Measurements from ENCODE around the gene PRICKLE4. TPM values are rescaled to one million over a fixed set of nuclear protein-coding genes. Genes with fewer than 3 reads are reported as not detected.

The PRICKLE4 gene
- total and polyA plus RNA-seq, 2 experiments from 2014 or later = 0.48 to 0.66 TPM

DNA sequence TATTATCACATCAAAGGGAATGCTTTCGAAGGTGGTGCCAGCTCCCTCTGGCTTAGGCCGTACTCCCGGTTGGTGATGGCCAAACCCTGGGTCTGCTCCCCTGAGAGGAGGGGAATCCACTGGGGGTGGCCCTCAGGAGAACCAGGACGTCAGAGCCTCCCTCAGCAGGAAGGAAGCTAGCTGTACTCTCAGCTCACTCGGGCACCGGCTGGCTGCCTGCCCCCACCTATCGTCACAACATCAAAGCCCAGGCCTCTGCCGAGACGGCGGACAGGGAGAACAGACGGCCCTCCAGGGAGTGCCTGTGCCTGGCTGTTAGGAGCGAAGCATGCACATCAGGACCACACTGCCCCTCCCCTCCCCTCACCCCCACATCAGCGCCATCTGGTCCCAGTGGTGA is 24.2 kb upstream of the PRICKLE4 start:
- peaks cover 15% of the 10 kb centered on the region for H3K27me3 Mint-ChIP-seq (ENCODE audit: insufficient read depth, low read depth, poor library complexity)
- ATAC-seq = peak; percentile 62
- no peak overlapping the region for H3K4me3 ChIP-seq
- H3K27ac ChIP-seq (ENCODE audit: low read depth) = no peak overlapping the region
- H3F3A ChIP-seq (replicated peaks; ENCODE audit: low read depth) = no peaks in the 10 kb centered on the region
- no peaks in the 10 kb centered on the region for H3K4me1 ChIP-seq (ENCODE audit: insufficient read depth)
- no peaks in the 10 kb centered on the region for H3K9me2 ChIP-seq (ENCODE audit: insufficient read depth)
- H3K36me3 ChIP-seq (ENCODE audit: insufficient read depth) = no peaks in the 10 kb centered on the region
- H3K4me3 Mint-ChIP-seq = no peak overlapping the region
- H3K9me3 Mint-ChIP-seq = no peaks in the 10 kb centered on the region
- no peaks in the 10 kb centered on the region for H3K79me2 ChIP-seq (replicated peaks; ENCODE audit: insufficient read depth)
- no peaks in the 10 kb centered on the region for H3K36me3 Mint-ChIP-seq (ENCODE audit: low read depth)
- no peaks in the 10 kb centered on the region for H3K27me3 ChIP-seq (ENCODE audit: insufficient read depth)
- H3K4me2 ChIP-seq = no peak overlapping the region
- H3K4me1 Mint-ChIP-seq = peaks cover 7% of the 10 kb centered on the region
- no peaks in the 10 kb centered on the region for H4K20me1 ChIP-seq (replicated peaks; ENCODE audit: insufficient read depth)
- TF ChIP-seq, protein P1, sequence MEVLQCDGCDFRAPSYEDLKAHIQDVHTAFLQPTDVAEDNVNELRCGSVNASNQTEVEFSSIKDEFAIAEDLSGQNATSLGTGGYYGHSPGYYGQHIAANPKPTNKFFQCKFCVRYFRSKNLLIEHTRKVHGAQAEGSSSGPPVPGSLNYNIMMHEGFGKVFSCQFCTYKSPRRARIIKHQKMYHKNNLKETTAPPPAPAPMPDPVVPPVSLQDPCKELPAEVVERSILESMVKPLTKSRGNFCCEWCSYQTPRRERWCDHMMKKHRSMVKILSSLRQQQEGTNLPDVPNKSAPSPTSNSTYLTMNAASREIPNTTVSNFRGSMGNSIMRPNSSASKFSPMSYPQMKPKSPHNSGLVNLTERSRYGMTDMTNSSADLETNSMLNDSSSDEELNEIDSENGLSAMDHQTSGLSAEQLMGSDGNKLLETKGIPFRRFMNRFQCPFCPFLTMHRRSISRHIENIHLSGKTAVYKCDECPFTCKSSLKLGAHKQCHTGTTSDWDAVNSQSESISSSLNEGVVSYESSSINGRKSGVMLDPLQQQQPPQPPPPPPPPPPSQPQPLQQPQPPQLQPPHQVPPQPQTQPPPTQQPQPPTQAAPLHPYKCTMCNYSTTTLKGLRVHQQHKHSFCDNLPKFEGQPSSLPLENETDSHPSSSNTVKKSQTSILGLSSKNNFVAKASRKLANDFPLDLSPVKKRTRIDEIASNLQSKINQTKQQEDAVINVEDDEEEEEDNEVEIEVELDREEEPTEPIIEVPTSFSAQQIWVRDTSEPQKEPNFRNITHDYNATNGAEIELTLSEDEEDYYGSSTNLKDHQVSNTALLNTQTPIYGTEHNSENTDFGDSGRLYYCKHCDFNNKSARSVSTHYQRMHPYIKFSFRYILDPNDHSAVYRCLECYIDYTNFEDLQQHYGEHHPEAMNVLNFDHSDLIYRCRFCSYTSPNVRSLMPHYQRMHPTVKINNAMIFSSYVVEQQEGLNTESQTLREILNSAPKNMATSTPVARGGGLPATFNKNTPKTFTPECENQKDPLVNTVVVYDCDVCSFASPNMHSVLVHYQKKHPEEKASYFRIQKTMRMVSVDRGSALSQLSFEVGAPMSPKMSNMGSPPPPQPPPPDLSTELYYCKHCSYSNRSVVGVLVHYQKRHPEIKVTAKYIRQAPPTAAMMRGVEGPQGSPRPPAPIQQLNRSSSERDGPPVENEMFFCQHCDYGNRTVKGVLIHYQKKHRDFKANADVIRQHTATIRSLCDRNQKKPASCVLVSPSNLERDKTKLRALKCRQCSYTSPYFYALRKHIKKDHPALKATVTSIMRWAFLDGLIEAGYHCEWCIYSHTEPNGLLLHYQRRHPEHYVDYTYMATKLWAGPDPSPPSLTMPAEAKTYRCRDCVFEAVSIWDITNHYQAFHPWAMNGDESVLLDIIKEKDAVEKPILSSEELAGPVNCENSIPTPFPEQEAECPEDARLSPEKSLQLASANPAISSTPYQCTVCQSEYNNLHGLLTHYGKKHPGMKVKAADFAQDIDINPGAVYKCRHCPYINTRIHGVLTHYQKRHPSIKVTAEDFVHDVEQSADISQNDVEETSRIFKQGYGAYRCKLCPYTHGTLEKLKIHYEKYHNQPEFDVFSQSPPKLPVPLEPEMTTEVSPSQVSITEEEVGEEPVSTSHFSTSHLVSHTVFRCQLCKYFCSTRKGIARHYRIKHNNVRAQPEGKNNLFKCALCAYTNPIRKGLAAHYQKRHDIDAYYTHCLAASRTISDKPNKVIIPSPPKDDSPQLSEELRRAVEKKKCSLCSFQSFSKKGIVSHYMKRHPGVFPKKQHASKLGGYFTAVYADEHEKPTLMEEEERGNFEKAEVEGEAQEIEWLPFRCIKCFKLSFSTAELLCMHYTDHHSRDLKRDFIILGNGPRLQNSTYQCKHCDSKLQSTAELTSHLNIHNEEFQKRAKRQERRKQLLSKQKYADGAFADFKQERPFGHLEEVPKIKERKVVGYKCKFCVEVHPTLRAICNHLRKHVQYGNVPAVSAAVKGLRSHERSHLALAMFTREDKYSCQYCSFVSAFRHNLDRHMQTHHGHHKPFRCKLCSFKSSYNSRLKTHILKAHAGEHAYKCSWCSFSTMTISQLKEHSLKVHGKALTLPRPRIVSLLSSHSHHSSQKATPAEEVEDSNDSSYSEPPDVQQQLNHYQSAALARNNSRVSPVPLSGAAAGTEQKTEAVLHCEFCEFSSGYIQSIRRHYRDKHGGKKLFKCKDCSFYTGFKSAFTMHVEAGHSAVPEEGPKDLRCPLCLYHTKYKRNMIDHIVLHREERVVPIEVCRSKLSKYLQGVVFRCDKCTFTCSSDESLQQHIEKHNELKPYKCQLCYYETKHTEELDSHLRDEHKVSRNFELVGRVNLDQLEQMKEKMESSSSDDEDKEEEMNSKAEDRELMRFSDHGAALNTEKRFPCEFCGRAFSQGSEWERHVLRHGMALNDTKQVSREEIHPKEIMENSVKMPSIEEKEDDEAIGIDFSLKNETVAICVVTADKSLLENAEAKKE (CRISPR knock-in tag; IDR thresholded peaks at IDR 0.05) = no peak
- TF ChIP-seq EZH2 (IDR thresholded peaks at IDR 0.05; ENCODE audit: low read depth, unreplicated experiment) = no peak
- no peak for TF ChIP-seq NANOG (IDR thresholded peaks at IDR 0.05; ENCODE audit: borderline replicate concordance)
- no peak for TF ChIP-seq JUNB (IDR thresholded peaks at IDR 0.05; ENCODE audit: unreplicated experiment)
- no peak for TF ChIP-seq CREB1 (CRISPR knock-in tag; IDR thresholded peaks at IDR 0.05; ENCODE audit: low read depth)
- TF ChIP-seq, protein P2, sequence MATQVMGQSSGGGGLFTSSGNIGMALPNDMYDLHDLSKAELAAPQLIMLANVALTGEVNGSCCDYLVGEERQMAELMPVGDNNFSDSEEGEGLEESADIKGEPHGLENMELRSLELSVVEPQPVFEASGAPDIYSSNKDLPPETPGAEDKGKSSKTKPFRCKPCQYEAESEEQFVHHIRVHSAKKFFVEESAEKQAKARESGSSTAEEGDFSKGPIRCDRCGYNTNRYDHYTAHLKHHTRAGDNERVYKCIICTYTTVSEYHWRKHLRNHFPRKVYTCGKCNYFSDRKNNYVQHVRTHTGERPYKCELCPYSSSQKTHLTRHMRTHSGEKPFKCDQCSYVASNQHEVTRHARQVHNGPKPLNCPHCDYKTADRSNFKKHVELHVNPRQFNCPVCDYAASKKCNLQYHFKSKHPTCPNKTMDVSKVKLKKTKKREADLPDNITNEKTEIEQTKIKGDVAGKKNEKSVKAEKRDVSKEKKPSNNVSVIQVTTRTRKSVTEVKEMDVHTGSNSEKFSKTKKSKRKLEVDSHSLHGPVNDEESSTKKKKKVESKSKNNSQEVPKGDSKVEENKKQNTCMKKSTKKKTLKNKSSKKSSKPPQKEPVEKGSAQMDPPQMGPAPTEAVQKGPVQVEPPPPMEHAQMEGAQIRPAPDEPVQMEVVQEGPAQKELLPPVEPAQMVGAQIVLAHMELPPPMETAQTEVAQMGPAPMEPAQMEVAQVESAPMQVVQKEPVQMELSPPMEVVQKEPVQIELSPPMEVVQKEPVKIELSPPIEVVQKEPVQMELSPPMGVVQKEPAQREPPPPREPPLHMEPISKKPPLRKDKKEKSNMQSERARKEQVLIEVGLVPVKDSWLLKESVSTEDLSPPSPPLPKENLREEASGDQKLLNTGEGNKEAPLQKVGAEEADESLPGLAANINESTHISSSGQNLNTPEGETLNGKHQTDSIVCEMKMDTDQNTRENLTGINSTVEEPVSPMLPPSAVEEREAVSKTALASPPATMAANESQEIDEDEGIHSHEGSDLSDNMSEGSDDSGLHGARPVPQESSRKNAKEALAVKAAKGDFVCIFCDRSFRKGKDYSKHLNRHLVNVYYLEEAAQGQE (IDR thresholded peaks at IDR 0.05; ENCODE audit: unreplicated experiment) = no peak
- no peak for TF ChIP-seq ZNF114 (CRISPR knock-in tag; IDR thresholded peaks at IDR 0.05)
- TF ChIP-seq ZNF331 (CRISPR knock-in tag; IDR thresholded peaks at IDR 0.05; ENCODE audit: low read depth) = no peak
- TF ChIP-seq, protein P3, sequence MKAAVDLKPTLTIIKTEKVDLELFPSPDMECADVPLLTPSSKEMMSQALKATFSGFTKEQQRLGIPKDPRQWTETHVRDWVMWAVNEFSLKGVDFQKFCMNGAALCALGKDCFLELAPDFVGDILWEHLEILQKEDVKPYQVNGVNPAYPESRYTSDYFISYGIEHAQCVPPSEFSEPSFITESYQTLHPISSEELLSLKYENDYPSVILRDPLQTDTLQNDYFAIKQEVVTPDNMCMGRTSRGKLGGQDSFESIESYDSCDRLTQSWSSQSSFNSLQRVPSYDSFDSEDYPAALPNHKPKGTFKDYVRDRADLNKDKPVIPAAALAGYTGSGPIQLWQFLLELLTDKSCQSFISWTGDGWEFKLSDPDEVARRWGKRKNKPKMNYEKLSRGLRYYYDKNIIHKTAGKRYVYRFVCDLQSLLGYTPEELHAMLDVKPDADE (IDR thresholded peaks at IDR 0.05) = no peak
- no peak for TF ChIP-seq POLR2AphosphoS5 (IDR thresholded peaks at IDR 0.05; ENCODE audit: low read depth)
- no peak for TF ChIP-seq EZH2phosphoT487 (IDR thresholded peaks at IDR 0.05; ENCODE audit: unreplicated experiment)
- TF ChIP-seq, protein P4, sequence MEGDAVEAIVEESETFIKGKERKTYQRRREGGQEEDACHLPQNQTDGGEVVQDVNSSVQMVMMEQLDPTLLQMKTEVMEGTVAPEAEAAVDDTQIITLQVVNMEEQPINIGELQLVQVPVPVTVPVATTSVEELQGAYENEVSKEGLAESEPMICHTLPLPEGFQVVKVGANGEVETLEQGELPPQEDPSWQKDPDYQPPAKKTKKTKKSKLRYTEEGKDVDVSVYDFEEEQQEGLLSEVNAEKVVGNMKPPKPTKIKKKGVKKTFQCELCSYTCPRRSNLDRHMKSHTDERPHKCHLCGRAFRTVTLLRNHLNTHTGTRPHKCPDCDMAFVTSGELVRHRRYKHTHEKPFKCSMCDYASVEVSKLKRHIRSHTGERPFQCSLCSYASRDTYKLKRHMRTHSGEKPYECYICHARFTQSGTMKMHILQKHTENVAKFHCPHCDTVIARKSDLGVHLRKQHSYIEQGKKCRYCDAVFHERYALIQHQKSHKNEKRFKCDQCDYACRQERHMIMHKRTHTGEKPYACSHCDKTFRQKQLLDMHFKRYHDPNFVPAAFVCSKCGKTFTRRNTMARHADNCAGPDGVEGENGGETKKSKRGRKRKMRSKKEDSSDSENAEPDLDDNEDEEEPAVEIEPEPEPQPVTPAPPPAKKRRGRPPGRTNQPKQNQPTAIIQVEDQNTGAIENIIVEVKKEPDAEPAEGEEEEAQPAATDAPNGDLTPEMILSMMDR (conservative IDR thresholded peaks at IDR 0.05; ENCODE audit: low read depth in 2 of 2) = no peak
- no peak for TF ChIP-seq STAT1 (IDR thresholded peaks at IDR 0.05; ENCODE audit: unreplicated experiment)
- no peak overlapping the region for H3K27ac Mint-ChIP-seq
- 0 out of 2 replicates have a peak overlapping the region, but pooled peaks have one; percentile 3 for H2AFZ ChIP-seq
- no peak for DNase-seq (ENCODE audit: low spot score)

Measured in GM23338 (cell line).